B cell (primary cell): Measurements from ENCODE around the gene CAMK2A. TPM values are rescaled to one million over a fixed set of nuclear protein-coding genes. Genes with fewer than 3 reads are reported as not detected.

Experiments
- ATAC-seq: fragments of 200-7000 bp; cut with Tn5 transposase; one replicate; pipeline ENCODE4 v1.10.0; 2021; ENCODE audit warnings: low read depth, mild to moderate bottlenecking, moderate number of reproducible peaks, moderate library complexity
- CTCF ChIA-PET: fragments of 350-600 bp; sonication (Branson Sonifier 250); formaldehyde crosslinking; loops from one replicate; lab custom pipeline; 2021; ENCODE audit warnings: antibody characterized with exemption, inconsistent platforms; lab: Charles Lee
- POLR2A ChIA-PET: fragments of 350-600 bp; sonication (Branson Sonifier 250); formaldehyde crosslinking; loops from one replicate; lab custom pipeline; 2021; ENCODE audit warnings: antibody characterized with exemption; lab: Charles Lee
- DNase-seq: peaks from one replicate; pipeline ENCODE4 v3.0.0; 2013
- H2AFZ ChIP-seq: 2 replicates; pipeline ENCODE4 v1.6.1; 2012; ENCODE audit warnings: mild to moderate bottlenecking, low read depth, low read length; ENCODE audit not compliant: insufficient read depth, poor library complexity, severe bottlenecking
- H3K27ac ChIP-seq, 2 donors: 1 replicate in 1 of 2; 2 replicates in 1 of 2; pipeline ENCODE4 v1.5.1; 2012 to 2013; ENCODE audit warnings: low read length in 2 of 2, mild to moderate bottlenecking in 2 of 2, moderate library complexity in 1 of 2
- H3K27me3 ChIP-seq, 4 experiments: fragments of 200-600 bp in 1 of 4; sonication (generic) in 1 of 4; replicated peaks in 1 of 4; 1 replicate in 2 of 4; 2 replicates in 2 of 4; pipeline versions ENCODE4 v1.6.1 to v1.7.0; 2013 to 2016; ENCODE audit warnings: low read length in 3 of 4, mild to moderate bottlenecking in 2 of 4, mixed read lengths in 1 of 4, moderate library complexity in 1 of 4; ENCODE audit not compliant: insufficient read depth in 4 of 4, control insufficient read depth in 3 of 4; ENCODE audit errors: control extremely low read depth in 1 of 4
- H3K36me3 ChIP-seq, 2 experiments: replicated peaks in 1 of 2; 1 replicate in 1 of 2; 2 replicates in 1 of 2; pipeline versions ENCODE4 v1.6.1 to v1.7.1; 2013; ENCODE audit warnings: low read length in 1 of 2; ENCODE audit not compliant: insufficient read depth in 2 of 2, control insufficient read depth in 1 of 2; ENCODE audit errors: control extremely low read depth in 1 of 2, extremely low read depth in 1 of 2
- H3K4me1 ChIP-seq, 2 donors: fragments of 200-600 bp in 1 of 2; sonication (generic) in 1 of 2; 1 replicate in 1 of 2; 2 replicates in 1 of 2; pipeline versions ENCODE4 v1.5.1 to v1.6.1; 2013 to 2017; ENCODE audit warnings: low read length in 2 of 2; ENCODE audit not compliant: control insufficient read depth in 2 of 2, insufficient read depth in 2 of 2
- H3K4me2 ChIP-seq: replicated peaks from 2 replicates; pipeline ENCODE3; 2012; ENCODE audit warnings: mild to moderate bottlenecking, low read depth, low read length; ENCODE audit not compliant: poor library complexity, severe bottlenecking
- H3K4me3 ChIP-seq, 5 experiments: fragments of 200-600 bp in 1 of 5; sonication (generic) in 1 of 5; 1 replicate in 3 of 5; 2 replicates in 2 of 5; pipeline versions ENCODE4 v1.5.1 to v1.7.0; 2011 to 2016; ENCODE audit warnings: low read length in 4 of 5, mild to moderate bottlenecking in 4 of 5, low read depth in 2 of 5, control low read depth in 1 of 5, moderate library complexity in 1 of 5; ENCODE audit not compliant: insufficient read depth in 1 of 5; ENCODE audit errors: control extremely low read depth in 1 of 5, extremely low read depth in 1 of 5
- H3K79me2 ChIP-seq: fragments of 200-600 bp; sonication (generic); one replicate; pipeline ENCODE4 v1.6.0; 2016; ENCODE audit warnings: low read length; ENCODE audit not compliant: control insufficient read depth, insufficient read depth
- H3K9ac ChIP-seq: fragments of 200-600 bp; sonication (generic); 2 replicates; pipeline ENCODE4 v1.6.1; 2017; ENCODE audit warnings: mild to moderate bottlenecking, low read length, moderate library complexity
- H3K9me3 ChIP-seq, 3 donors: one replicate each; pipeline versions ENCODE4 v1.6.1 to v1.7.1; 2013; ENCODE audit warnings: low read length in 2 of 3; ENCODE audit not compliant: control insufficient read depth in 2 of 3, insufficient read depth in 1 of 3; ENCODE audit errors: control extremely low read depth in 1 of 3
- H4K20me1 ChIP-seq: 2 replicates; pipeline ENCODE4 v1.6.0; 2012; ENCODE audit warnings: mild to moderate bottlenecking, low read length; ENCODE audit not compliant: insufficient read depth, control insufficient read depth, poor library complexity, severe bottlenecking
- H3K27ac Mint-ChIP-seq: one replicate; pipeline ENCODE4 v1.8.0; 2021; ENCODE audit warnings: mixed read lengths
- H3K27me3 Mint-ChIP-seq: one replicate; pipeline ENCODE4 v1.8.0; 2021; ENCODE audit warnings: mixed read lengths
- H3K4me1 Mint-ChIP-seq: one replicate; pipeline ENCODE4 v1.8.0; 2021; ENCODE audit warnings: mixed read lengths
- H3K4me3 Mint-ChIP-seq: one replicate; pipeline ENCODE4 v1.8.0; 2021; ENCODE audit warnings: mixed read lengths
- H3K9me3 Mint-ChIP-seq: one replicate; pipeline ENCODE4 v1.8.0; 2022; ENCODE audit warnings: mixed read lengths; ENCODE audit not compliant: insufficient read depth
- CTCF ChIP-seq: fragments of 200-600 bp; IDR thresholded peaks from one replicate; pipeline ENCODE4 v1.8.0; 2022; ENCODE audit warnings: antibody characterized with exemption, mild to moderate bottlenecking
- EZH2 ChIP-seq: IDR thresholded peaks from 2 replicates; pipeline ENCODE4 v1.6.1; 2012; ENCODE audit warnings: borderline replicate concordance, low read depth, mild to moderate bottlenecking, moderate library complexity, low read length; ENCODE audit not compliant: insufficient read depth, poor library complexity, severe bottlenecking
- WGBS: methylation state at CpG from one replicate; pipeline ENCODE4 v1.1.5; 2013; ENCODE audit warnings: missing lambda C conversion rate; ENCODE audit not compliant: insufficient coverage; 5-methylcytosine and 5-hydroxymethylcytosine counted together
- intact Hi-C: fragments of 100-400 bp; cut with micrococcal nuclease; formaldehyde crosslinking; loops from one replicate; pipeline ENCODE4 v1.10.0; 2022
- polyA plus RNA-seq: library from polyadenylated mRNA; depleted of rRNA; stranded (reverse); fragments of >200 nt; gene quantifications from 2 replicates; pipeline ENCODE4 v1.2.3, GENCODE V29; 2012
- total RNA-seq, 2 donors: library from RNA; stranded (reverse); fragments of 120-200 nt in 1 of 2; gene quantifications; 1 replicate in 1 of 2; 2 replicates in 1 of 2; pipeline versions ENCODE4 v1.2.3 to v1.2.4, GENCODE V29; 2013 to 2022

The CAMK2A gene
- total and polyA plus RNA-seq, 2 donors (not counting 1 experiment from before 2014, with no cell fraction given): not detected

- H3K79me2 ChIP-seq: no peaks in the 10 kb centered on the region
- no peak overlapping the region for H3K4me3 ChIP-seq
- TF ChIP-seq CTCF (no peak), EZH2 (no peak)
- no peaks in the 10 kb centered on the region for H3K36me3 ChIP-seq
- no peak overlapping the region for H3K27ac ChIP-seq
- no peak overlapping the region for H3K4me2 ChIP-seq
- no peak overlapping the region for H3K9ac ChIP-seq
- no peaks in the 10 kb centered on the region for H4K20me1 ChIP-seq
- H2AFZ ChIP-seq: no peak overlapping the region
- CTCF ChIA-PET: no interaction called here
- peaks cover 0 to 4% (median 0%) of the 10 kb centered on the region in 4 experiments for H3K27me3 ChIP-seq
- H3K27me3 Mint-ChIP-seq: peaks cover 47% of the 10 kb centered on the region
- WGBS: 84% methylated on average over 12 of the region's 13 CpGs
- no peak overlapping the region for H3K4me3 Mint-ChIP-seq
- POLR2A ChIA-PET: no interaction called here
- H3K9me3 Mint-ChIP-seq: no peaks in the 10 kb centered on the region
- H3K4me1 Mint-ChIP-seq: no peaks in the 10 kb centered on the region
- DNase-seq: no peak
- H3K27ac Mint-ChIP-seq: no peak overlapping the region
- no peaks in the 10 kb centered on the region for H3K9me3 ChIP-seq
- intact Hi-C loops: no loop called here
- ATAC-seq: no peak
- H3K4me1 ChIP-seq: no peaks in the 10 kb centered on the region
These were observed 10.1 kb downstream of the CAMK2A start for GRCh38 chr5:150279330-150280020.

GRCh38 chr5:150278916-150279315 is 10.7 kb downstream of the CAMK2A start:
- Histone ChIP-seq H3K9me3 (no peaks in the 10 kb centered on the region), H4K20me1 (no peaks in the 10 kb centered on the region), H3K9ac (no peak overlapping the region), H3K27ac (no peak overlapping the region), H3K36me3 (no peaks in the 10 kb centered on the region), H3K4me1 (no peaks in the 10 kb centered on the region), H3K79me2 (no peaks in the 10 kb centered on the region), H3K4me3 (no peak overlapping the region), H3K27me3 (peaks cover 0 to 4% (median 0%) of the 10 kb centered on the region in 4 experiments), H2AFZ (no peak overlapping the region), H3K4me2 (no peak overlapping the region)
- ChIA-PET POLR2A (no interaction called here), CTCF (no interaction called here)
- TF ChIP-seq CTCF: no peak
- TF ChIP-seq EZH2: no peak
- ATAC-seq: no peak
- no peak for DNase-seq
- intact Hi-C loops: no loop called here
- Mint-ChIP-seq H3K9me3 (no peaks in the 10 kb centered on the region), H3K27ac (no peak overlapping the region), H3K27me3 (peaks cover 45% of the 10 kb centered on the region), H3K4me3 (no peak overlapping the region), H3K4me1 (no peaks in the 10 kb centered on the region)
- 100% methylated on average over 3 of the region's 6 CpGs for WGBS
